Liver (tissue), 9 donors: ENCODE results near the gene AQP6. TPM values are rescaled to one million over a fixed set of nuclear protein-coding genes. Genes with fewer than 3 reads are reported as not detected.

ENCODE experiments used
- DNase-seq: peaks from one replicate; pipeline ENCODE4 v3.0.0-alpha.2; 2017; ENCODE audit warnings: low spot score
- H3K27ac ChIP-seq, 2 donors: one replicate each; pipeline ENCODE4 v1.7.0; 2013; ENCODE audit warnings: inconsistent platforms in 2 of 2, low read length in 2 of 2, control low read depth in 1 of 2, low read depth in 1 of 2, mild to moderate bottlenecking in 1 of 2
- H3K27me3 ChIP-seq, 4 donors: one replicate each; pipeline versions ENCODE4 v1.6.1 to v1.7.0; 2013; ENCODE audit warnings: low read length in 3 of 4, inconsistent platforms in 1 of 4, mild to moderate bottlenecking in 1 of 4, moderate library complexity in 1 of 4; ENCODE audit not compliant: control insufficient read depth in 4 of 4, insufficient read depth in 4 of 4
- H3K36me3 ChIP-seq, 4 donors: one replicate each; pipeline versions ENCODE4 v1.6.1 to v1.7.0; 2013; ENCODE audit warnings: low read length in 3 of 4, mild to moderate bottlenecking in 3 of 4, low read depth in 1 of 4, moderate library complexity in 1 of 4; ENCODE audit not compliant: control insufficient read depth in 4 of 4, insufficient read depth in 3 of 4
- H3K4me1 ChIP-seq, 4 donors: one replicate each; pipeline versions ENCODE4 v1.6.1 to v1.7.0; 2013; ENCODE audit warnings: low read length in 3 of 4, mild to moderate bottlenecking in 3 of 4, moderate library complexity in 1 of 4; ENCODE audit not compliant: control insufficient read depth in 4 of 4, insufficient read depth in 4 of 4
- H3K4me3 ChIP-seq, 3 donors: one replicate each; pipeline versions ENCODE4 v1.6.1 to v1.7.0; 2013; ENCODE audit warnings: low read length in 3 of 3, control low read depth in 1 of 3, low read depth in 1 of 3, mild to moderate bottlenecking in 1 of 3
- H3K9ac ChIP-seq, 2 donors: one replicate each; pipeline ENCODE4 v1.7.0; 2013; ENCODE audit warnings: low read length in 2 of 2, mild to moderate bottlenecking in 2 of 2, moderate library complexity in 2 of 2, control low read depth in 1 of 2, low read depth in 1 of 2
- H3K9me3 ChIP-seq, 4 donors: one replicate each; pipeline versions ENCODE4 v1.6.1 to v1.7.0; 2013; ENCODE audit warnings: low read length in 3 of 4; ENCODE audit not compliant: control insufficient read depth in 4 of 4
- ATF3 ChIP-seq: IDR thresholded peaks from 2 replicates; pipeline ENCODE4 v1.6.1; 2016; ENCODE audit warnings: antibody characterized with exemption
- EGR1 ChIP-seq, 2 donors: IDR thresholded peaks; 2 replicates each; pipeline ENCODE4 v1.6.1; 2016 to 2018; ENCODE audit warnings: antibody characterized with exemption in 2 of 2, low read depth in 2 of 2
- FOXA2 ChIP-seq: IDR thresholded peaks from 2 replicates; pipeline ENCODE4 v1.6.1; 2016; ENCODE audit warnings: antibody characterized with exemption
- GABPA ChIP-seq, 2 donors: IDR thresholded peaks in 1 of 2; conservative IDR thresholded peaks in 1 of 2; 2 replicates each; pipeline ENCODE4 v1.6.1; 2016; ENCODE audit warnings: antibody characterized with exemption in 2 of 2, mild to moderate bottlenecking in 1 of 2, moderate library complexity in 1 of 2
- HNF4A ChIP-seq, 2 donors: conservative IDR thresholded peaks; 2 replicates each; pipeline ENCODE4 v1.6.1; 2016; ENCODE audit warnings: antibody characterized with exemption in 2 of 2, mild to moderate bottlenecking in 2 of 2
- HNF4G ChIP-seq: IDR thresholded peaks from 2 replicates; pipeline ENCODE4 v1.6.1; 2016; ENCODE audit warnings: antibody characterized with exemption
- JUND ChIP-seq, 2 donors: IDR thresholded peaks; 2 replicates each; pipeline ENCODE4 v1.6.1; 2016; ENCODE audit warnings: antibody characterized with exemption in 2 of 2
- MAX ChIP-seq: IDR thresholded peaks from 2 replicates; pipeline ENCODE4 v1.6.1; 2016; ENCODE audit warnings: antibody characterized with exemption
- NR2F2 ChIP-seq: IDR thresholded peaks from 2 replicates; pipeline ENCODE4 v1.6.1; 2016; ENCODE audit warnings: antibody characterized with exemption
- RAD21 ChIP-seq, 2 donors: IDR thresholded peaks; 2 replicates each; pipeline ENCODE4 v1.6.1; 2016; ENCODE audit warnings: antibody characterized with exemption in 2 of 2, mild to moderate bottlenecking in 2 of 2
- REST ChIP-seq: IDR thresholded peaks from 2 replicates; pipeline ENCODE4 v1.6.1; 2016; ENCODE audit warnings: antibody characterized with exemption, mild to moderate bottlenecking
- RXRA ChIP-seq, 2 donors: IDR thresholded peaks; 2 replicates each; pipeline ENCODE4 v1.6.1; 2017 to 2018; ENCODE audit warnings: antibody characterized with exemption in 2 of 2, mild to moderate bottlenecking in 1 of 2
- SP1 ChIP-seq: IDR thresholded peaks from 2 replicates; pipeline ENCODE4 v1.6.1; 2018; ENCODE audit warnings: antibody characterized with exemption, mild to moderate bottlenecking
- TAF1 ChIP-seq: conservative IDR thresholded peaks from 2 replicates; pipeline ENCODE4 v1.6.1; 2016; ENCODE audit warnings: antibody characterized with exemption, mild to moderate bottlenecking
- YY1 ChIP-seq: IDR thresholded peaks from 2 replicates; pipeline ENCODE4 v1.6.1; 2016; ENCODE audit warnings: antibody characterized with exemption, mild to moderate bottlenecking
- ZBTB33 ChIP-seq: IDR thresholded peaks from 2 replicates; pipeline ENCODE4 v1.6.1; 2016; ENCODE audit warnings: antibody characterized with exemption
- WGBS: extraction: QIAGEN DNeasy Blood & Tissue Kit; methylation state at CpG from one replicate; pipeline ENCODE4 v1.1.7; 2013; 5-methylcytosine and 5-hydroxymethylcytosine counted together
- polyA plus RNA-seq, 2 donors: library from polyadenylated mRNA; stranded (reverse) in 1 of 2; unstranded in 1 of 2; fragments of 200-250 nt in 1 of 2; fragments of >200 nt in 1 of 2; fragmentation: Nextera tagmentation in 1 of 2; extraction: Ambion mirVana in 1 of 2; gene quantifications; one replicate each; pipeline versions ENCODE4 v1.2.1 to v1.2.3, GENCODE V29; 2013 to 2015
- total RNA-seq, 2 donors: library from RNA; depleted of rRNA; stranded (reverse); fragments of >200 nt; gene quantifications; one replicate each; pipeline ENCODE4 v1.2.3, GENCODE V29; 2014
- donor health status: healthy.
- donor health status: healthy.
- donor health status: healthy.
- donor health status: healthy.
- donor health status: healthy.

Gene AQP6
- total and polyA plus RNA-seq, 4 donors = 0.05 to 0.11 TPM; not detected in 2

GRCh38 chr12:49924628-49925246 lies 48.0 kb upstream of the AQP6 start:
- no peak for DNase-seq
- Histone ChIP-seq H3K36me3 (no peaks in the 10 kb centered on the region), H3K9ac (no peak overlapping the region), H3K27ac (no peak overlapping the region), H3K4me3 (no peak overlapping the region), H3K27me3 (no peaks in the 10 kb centered on the region), H3K4me1 (peaks cover 0 to 5% (median 0%) of the 10 kb centered on the region in 4 donors), H3K9me3 (no peaks in the 10 kb centered on the region)
- TF ChIP-seq FOXA2 (no peak), NR2F2 (no peak), SP1 (no peak), TAF1 (no peak), EGR1 (IDR thresholded peaks at IDR 0.05; ENCODE audit: low read depth in 2 of 2) (no peak), HNF4G (no peak), RXRA (IDR thresholded peaks at IDR 0.05) (no peak), MAX (no peak), REST (no peak), ZBTB33 (no peak), ATF3 (no peak), RAD21 (IDR thresholded peaks at IDR 0.05) (no peak), GABPA (IDR thresholded peaks at IDR 0.05 in 1 of 2, conservative IDR thresholded peaks at IDR 0.05 in 1 of 2) (no peak), JUND (IDR thresholded peaks at IDR 0.05) (no peak), YY1 (no peak), HNF4A (conservative IDR thresholded peaks at IDR 0.05) (no peak)
- WGBS = 92% methylated on average over 7 of the region's 7 CpGs

- Histone ChIP-seq H3K36me3 (no peaks in the 10 kb centered on the region), H3K9me3 (no peaks in the 10 kb centered on the region), H3K4me1 (peaks cover 0 to 5% (median 0%) of the 10 kb centered on the region in 4 donors), H3K4me3 (no peak overlapping the region), H3K9ac (no peak overlapping the region), H3K27ac (no peak overlapping the region), H3K27me3 (no peaks in the 10 kb centered on the region)
- DNase-seq = no peak
- WGBS = 93% methylated on average over 11 of the region's 11 CpGs
- TF ChIP-seq MAX (no peak), JUND (IDR thresholded peaks at IDR 0.05) (no peak), HNF4G (no peak), RAD21 (IDR thresholded peaks at IDR 0.05) (no peak), GABPA (IDR thresholded peaks at IDR 0.05 in 1 of 2, conservative IDR thresholded peaks at IDR 0.05 in 1 of 2) (no peak), ZBTB33 (no peak), REST (no peak), SP1 (no peak), NR2F2 (no peak), FOXA2 (no peak), EGR1 (IDR thresholded peaks at IDR 0.05; ENCODE audit: low read depth in 2 of 2) (no peak), HNF4A (conservative IDR thresholded peaks at IDR 0.05) (no peak), RXRA (IDR thresholded peaks at IDR 0.05) (no peak)
Observed at GRCh38 chr12:49925433-49926204, 47.1 kb upstream of the AQP6 start.
